GM12878 (cell line): ENCODE data around the gene MAPRE2. TPM values are rescaled to one million over a fixed set of nuclear protein-coding genes. Genes with fewer than 3 reads are reported as not detected.

Source experiments
- ATAC-seq: fragments of 200-7000 bp; cut with Tn5 transposase; 3 replicates; pipeline ENCODE4 v1.9.1; 2020; ENCODE audit warnings: mild to moderate bottlenecking, moderate library complexity
- BruUV-seq: library from RNA; stranded (reverse); fragments of 400-500 nt; replicated peaks from 2 replicates; lab custom pipeline; 2021; lab: Mats Ljungman, UMichigan
- CTCF ChIA-PET: fragments of 300-600 bp; sonication (Branson Sonifier 250); formaldehyde crosslinking; extraction: SDS; loops from one replicate; lab custom pipeline; 2021; ENCODE audit warnings: inconsistent platforms; lab: Yijun Ruan, JAX
- POLR2A ChIA-PET: fragments of 350-600 bp; formaldehyde crosslinking; extraction: SDS; loops from one replicate; lab custom pipeline; 2021; ENCODE audit warnings: inconsistent platforms; lab: Charles Lee
- RAD21 ChIA-PET: fragments of 300-600 bp; sonication (Branson Sonifier 250); formaldehyde crosslinking; loops from one replicate; lab custom pipeline; 2023; ENCODE audit warnings: antibody characterized with exemption; ENCODE audit not compliant: unreplicated experiment; lab: Charles Lee
- SMC1A ChIA-PET: fragments of 300-600 bp; sonication (Branson Sonifier 250); formaldehyde crosslinking; loops from one replicate; lab custom pipeline; 2023; ENCODE audit not compliant: unreplicated experiment, uncharacterized antibody; lab: Charles Lee
- DNase-seq: peaks from one replicate; pipeline ENCODE4 v3.0.0-alpha.2; 2011; ENCODE audit warnings: low read depth, low spot score
- FAIRE-seq: peaks from 3 replicates; lab custom pipeline; 2011; peaks lifted over from hg19 to GRCh38; lab: Jason Lieb, UNC
- H2AFZ ChIP-seq: 2 replicates; pipeline ENCODE4 v1.6.0; 2011; ENCODE audit warnings: low read depth, low read length, control low read depth; ENCODE audit not compliant: control insufficient read depth
- H3K27ac ChIP-seq: 2 replicates; pipeline ENCODE4 v1.5.1; 2011; ENCODE audit warnings: control low read depth; ENCODE audit not compliant: control insufficient read depth, insufficient read depth
- H3K27me3 ChIP-seq, 2 experiments: replicated peaks in 1 of 2; 2 replicates each; pipeline versions ENCODE4 v1.6.0 to v1.6.1; 2011; ENCODE audit warnings: low read length in 1 of 2; ENCODE audit not compliant: control insufficient read depth in 2 of 2, insufficient read depth in 2 of 2
- H3K36me3 ChIP-seq, 2 experiments: 2 replicates each; pipeline ENCODE4 v1.5.1; 2011; ENCODE audit warnings: low read length in 1 of 2; ENCODE audit not compliant: control insufficient read depth in 2 of 2, insufficient read depth in 2 of 2
- H3K4me1 ChIP-seq: 2 replicates; pipeline ENCODE4 v1.6.1; 2011; ENCODE audit warnings: mild to moderate bottlenecking, low read length, moderate library complexity, mixed read lengths; ENCODE audit not compliant: control insufficient read depth, insufficient read depth
- H3K4me2 ChIP-seq: 2 replicates; pipeline ENCODE4 v1.6.0; 2011; ENCODE audit warnings: control low read depth; ENCODE audit not compliant: control insufficient read depth, insufficient read depth
- H3K4me3 ChIP-seq: fragments of 200-600 bp; sonication (generic); 2 replicates; pipeline ENCODE4 v1.5.1; 2016
- H3K79me2 ChIP-seq: 2 replicates; pipeline ENCODE4 v1.6.0; 2011; ENCODE audit warnings: low read length; ENCODE audit not compliant: control insufficient read depth, insufficient read depth
- H3K9ac ChIP-seq: 2 replicates; pipeline ENCODE4 v1.8.0; 2011; ENCODE audit warnings: low read length, control low read depth, mixed read lengths; ENCODE audit not compliant: control insufficient read depth, insufficient read depth
- H3K9me3 ChIP-seq: replicated peaks from 3 replicates; pipeline ENCODE4 v1.5.1; 2011; ENCODE audit warnings: mild to moderate bottlenecking, low read length; ENCODE audit not compliant: control insufficient read depth, insufficient read depth
- H4K20me1 ChIP-seq: 2 replicates; pipeline ENCODE4 v1.6.0; 2011; ENCODE audit not compliant: control insufficient read depth, insufficient read depth
- MAX ChIP-seq: IDR thresholded peaks from 2 replicates; pipeline ENCODE4 v1.6.1; 2012; ENCODE audit warnings: low read depth, low read length, improper control_type of control experiment
- MTA3 ChIP-seq: IDR thresholded peaks from 2 replicates; pipeline ENCODE4 v1.6.1; 2012; ENCODE audit warnings: low read length, inconsistent platforms, borderline replicate concordance
- NFXL1 ChIP-seq: fragments of 450-650 bp; IDR thresholded peaks from 2 replicates; pipeline ENCODE4 v1.6.1; 2017; ENCODE audit warnings: antibody characterized with exemption, mild to moderate bottlenecking, borderline replicate concordance
- NR2C2 ChIP-seq: IDR thresholded peaks from 2 replicates; pipeline ENCODE4 v1.6.1; 2011; ENCODE audit warnings: borderline replicate concordance, low read depth; ENCODE audit not compliant: control insufficient read depth, insufficient read length
- PKNOX1 ChIP-seq: fragments of 450-650 bp; IDR thresholded peaks from 2 replicates; pipeline ENCODE4 v1.6.1; 2016; ENCODE audit warnings: mild to moderate bottlenecking
- USF2 ChIP-seq: IDR thresholded peaks from 2 replicates; pipeline ENCODE4 v1.6.1; 2011; ENCODE audit warnings: low read depth, low read length, improper control_type of control experiment, borderline replicate concordance
- ZBTB33 ChIP-seq: fragments of 450-650 bp; IDR thresholded peaks from 2 replicates; pipeline ENCODE4 v1.6.1; 2017; ENCODE audit warnings: mild to moderate bottlenecking
- ZNF687 ChIP-seq: fragments of 450-650 bp; IDR thresholded peaks from 2 replicates; pipeline ENCODE4 v1.6.1; 2017; ENCODE audit warnings: mild to moderate bottlenecking, moderate library complexity
- WGBS: methylation state at CpG from one replicate; pipeline ENCODE4 v1.1.6; 2016; ENCODE audit warnings: low lambda C conversion rate; ENCODE audit not compliant: insufficient replicate concordance, insufficient coverage; ENCODE audit errors: missing lambda C conversion rate; 5-methylcytosine and 5-hydroxymethylcytosine counted together
- in situ Hi-C: fragments of 300-500 bp; cut with MboI; formaldehyde crosslinking; loops from 9 replicates; pipeline ENCODE4 v1.14.3; 2018; ENCODE audit warnings: mixed read lengths
- intact Hi-C: fragments of 100-400 bp; cut with micrococcal nuclease; formaldehyde crosslinking; loops from one replicate; pipeline ENCODE4 v1.14.2; 2022; ENCODE audit not compliant: unreplicated experiment
- polyA plus RNA-seq, 11 experiments: library from polyadenylated mRNA; depleted of rRNA in 4 of 11; unstranded in 6 of 11; stranded (reverse) in 5 of 11; fragments of >200 nt; fragmentation: Nextera tagmentation in 4 of 11; fragmentation: Illumina TruSeq in 1 of 11; extraction: Ambion mirVana in 4 of 11; extraction: Trizol in 1 of 11; gene quantifications; 1 replicate in 1 of 11; 2 replicates in 10 of 11; pipeline versions ENCODE4 v1.2.1 to v1.2.3, GENCODE V29; 2011 to 2016; ENCODE audit warnings: inconsistent platforms in 2 of 11, missing spikeins in 2 of 11, low read depth in 1 of 11
- total RNA-seq, 4 experiments: library from RNA; depleted of rRNA in 3 of 4; stranded (reverse); fragments of >200 nt in 3 of 4; fragmentation: Illumina TruSeq in 1 of 4; extraction: Trizol in 1 of 4; gene quantifications; 2 replicates each; pipeline versions ENCODE4 v1.2.1 to v1.2.3, GENCODE V29; 2013 to 2021

The MAPRE2 gene
- total and polyA plus RNA-seq, 10 of the 15 experiments (the other 5 are each of a cell fraction or from before 2014, with no cell fraction given), result 11.0 to 50.6 (median 24.0) TPM

GRCh38 chr18:35055726-35056125 lies 14.5 kb downstream of the MAPRE2 start (continued):
- TF ChIP-seq ZNF687 (no peak), NR2C2 (no peak)

GRCh38 chr18:35059280-35059927 lies 18.2 kb downstream of the MAPRE2 start:
- Histone ChIP-seq H2AFZ (no peak overlapping the region), H3K27me3 (no peaks in the 10 kb centered on the region), H3K36me3 (no peaks in the 10 kb centered on the region), H3K79me2 (no peaks in the 10 kb centered on the region), H4K20me1 (no peaks in the 10 kb centered on the region; the same call in 1 of the 2 replicates), H3K27ac (no peak overlapping the region), H3K4me3 (no peak overlapping the region), H3K9me3 (no peaks in the 10 kb centered on the region), H3K9ac (no peak overlapping the region), H3K4me1 (no peaks in the 10 kb centered on the region), H3K4me2 (no peak overlapping the region)
- ChIA-PET RAD21 (no interaction called here), POLR2A (interaction anchor here (1.5 to 1.9 kb wide), 3 partner anchors 9 to 30 kb away, joined by 3 to 8 read pairs (median 6); no protein-coding TSS in a partner anchor), CTCF (interaction anchor here (0.6 to 3.6 kb wide), 7 partner anchors 9 to 71 kb away, joined by 3 to 10 read pairs (median 4); no protein-coding TSS in a partner anchor), SMC1A (interaction anchor here (1.9 to 2.7 kb wide), 2 partner anchors 9 to 12 kb away, joined by 9 to 15 read pairs; no protein-coding TSS in a partner anchor)
- FAIRE-seq, result no peak
- in situ Hi-C loops (no loop called here), intact Hi-C loops (no loop called here)
- DNase-seq, result no peak
- ATAC-seq, result no peak
- BruUV-seq, result no TSS peak
- WGBS, result 92% methylated on average over 5 of the region's 5 CpGs
- TF ChIP-seq USF2 (no peak), MAX (no peak), MTA3 (no peak), NR2C2 (no peak), ZBTB33 (no peak), NFXL1 (no peak), PKNOX1 (no peak)
